HepG2 (cell line): ENCODE results near the gene TEAD1. TPM values are rescaled to one million over a fixed set of nuclear protein-coding genes. Genes with fewer than 3 reads are reported as not detected.

Experiments used
- ATAC-seq: fragments of 200-7000 bp; cut with Tn5 transposase; 3 replicates; pipeline ENCODE4 v1.9.1; 2020; ENCODE audit warnings: mild to moderate bottlenecking, moderate library complexity
- BruUV-seq: library from RNA; stranded (reverse); fragments of 400-500 nt; replicated peaks from 2 replicates; lab custom pipeline; 2021; lab: Mats Ljungman, UMichigan
- CTCF ChIA-PET: fragments of 300-600 bp; formaldehyde crosslinking; extraction: SDS; loops from one replicate; lab custom pipeline; 2021; ENCODE audit warnings: low total read pairs, inconsistent platforms, low intra/inter-chr PET ratio; lab: Yijun Ruan, JAX
- POLR2A ChIA-PET: fragments of 350-600 bp; sonication (Branson Sonifier 250); formaldehyde crosslinking; loops from one replicate; lab custom pipeline; 2020; ENCODE audit warnings: antibody characterized with exemption, inconsistent platforms; lab: Yijun Ruan, JAX
- DNase-seq: peaks from one replicate; pipeline ENCODE4 v3.0.0-alpha.2; 2015; ENCODE audit warnings: low spot score
- FAIRE-seq: peaks from 3 replicates; lab custom pipeline; 2011; peaks lifted over from hg19 to GRCh38; lab: Jason Lieb, UNC
- H2AFZ ChIP-seq: one replicate; pipeline ENCODE4 v1.6.1; 2011; ENCODE audit warnings: low read length, inconsistent platforms
- H3K27ac ChIP-seq: fragments of 300-600 bp; 3 replicates; pipeline ENCODE4 v1.8.0; 2011; ENCODE audit warnings: mixed run types, mild to moderate bottlenecking, mixed read lengths, low read length, inconsistent platforms; ENCODE audit not compliant: insufficient read depth; ENCODE audit errors: extremely low read length
- H3K27me3 ChIP-seq, 2 experiments: fragments of 200-600 bp in 1 of 2; 2 replicates in 1 of 2; 3 replicates in 1 of 2; pipeline versions ENCODE4 v1.6.0 to v1.8.0; 2011; ENCODE audit warnings: low read length in 2 of 2, mild to moderate bottlenecking in 2 of 2, moderate library complexity in 2 of 2, inconsistent platforms in 1 of 2; ENCODE audit not compliant: insufficient read depth in 2 of 2, control insufficient read depth in 1 of 2
- H3K36me3 ChIP-seq, 2 experiments: fragments of 200-600 bp in 1 of 2; replicated peaks in 1 of 2; 2 replicates in 1 of 2; 3 replicates in 1 of 2; pipeline versions ENCODE4 v1.5.1 to v1.8.0; 2011; ENCODE audit warnings: low read length in 2 of 2, inconsistent platforms in 1 of 2; ENCODE audit not compliant: insufficient read depth in 2 of 2, control insufficient read depth in 1 of 2
- H3K4me1 ChIP-seq: 2 replicates; pipeline ENCODE4 v1.5.1; 2012; ENCODE audit warnings: low read length, inconsistent platforms; ENCODE audit not compliant: insufficient read depth
- H3K4me2 ChIP-seq: 2 replicates; pipeline ENCODE4 v1.6.0; 2011; ENCODE audit warnings: low read depth, low read length, inconsistent platforms
- H3K4me3 ChIP-seq, 3 experiments: fragments of 200-600 bp in 1 of 3; sonication (generic), shearing (Covaris generic) in 1 of 3; replicated peaks in 1 of 3; 2 replicates each; pipeline ENCODE4 v1.5.1; 2011 to 2016; ENCODE audit warnings: low read length in 3 of 3, inconsistent platforms in 2 of 3, low read depth in 2 of 3, mild to moderate bottlenecking in 2 of 3, control low read depth in 1 of 3, mixed read lengths in 1 of 3; ENCODE audit not compliant: insufficient read depth in 1 of 3
- H3K79me2 ChIP-seq: one replicate; pipeline ENCODE4 v1.6.1; 2011; ENCODE audit warnings: low read length, inconsistent platforms; ENCODE audit not compliant: insufficient read depth
- H3K9ac ChIP-seq: 2 replicates; pipeline ENCODE4 v1.6.0; 2011; ENCODE audit warnings: mild to moderate bottlenecking, low read depth, low read length, inconsistent platforms; ENCODE audit not compliant: insufficient read depth
- H3K9me3 ChIP-seq: 2 replicates; pipeline ENCODE4 v1.5.1; 2012; ENCODE audit warnings: mild to moderate bottlenecking, low read length
- H4K20me1 ChIP-seq: 2 replicates; pipeline ENCODE4 v1.6.0; 2011; ENCODE audit warnings: inconsistent platforms, mild to moderate bottlenecking, low read length, moderate library complexity; ENCODE audit not compliant: insufficient read depth
- GATA4 ChIP-seq: sonication (generic); IDR thresholded peaks from 2 replicates; pipeline ENCODE4 v1.6.1; 2016; ENCODE audit warnings: antibody characterized with exemption, low read depth, borderline replicate concordance
- KLF9 ChIP-seq: IDR thresholded peaks from 2 replicates; pipeline ENCODE4 v1.6.1; 2016; ENCODE audit warnings: low read depth
- MED8 ChIP-seq: sonication (generic); formaldehyde crosslinking; IDR thresholded peaks from 2 replicates; pipeline ENCODE4 v1.8.1; 2023; ENCODE audit warnings: mild to moderate bottlenecking, missing genetic modification reagents; ENCODE audit not compliant: insufficient replicate concordance
- PTBP1 ChIP-seq: fragments of 200-400 bp; formaldehyde crosslinking; IDR thresholded peaks from 2 replicates; pipeline ENCODE4 v1.6.1; 2018; ENCODE audit warnings: low read length, low read depth; ENCODE audit not compliant: poor library complexity, severe bottlenecking
- RAD51 ChIP-seq: fragments of 450-650 bp; IDR thresholded peaks from 2 replicates; pipeline ENCODE4 v1.6.1; 2016; ENCODE audit warnings: borderline replicate concordance
- SOX5 ChIP-seq: IDR thresholded peaks from 2 replicates; pipeline ENCODE4 v1.6.1; 2016; ENCODE audit warnings: borderline replicate concordance
- ZFYVE20 ChIP-seq: sonication (generic); formaldehyde crosslinking; IDR thresholded peaks from 2 replicates; pipeline ENCODE4 v1.8.0; 2023; ENCODE audit warnings: low read depth, mild to moderate bottlenecking, moderate library complexity, missing genetic modification reagents, borderline replicate concordance
- ZNF318 ChIP-seq: sonication (generic); formaldehyde crosslinking; IDR thresholded peaks from 2 replicates; pipeline ENCODE4 v1.4.0; 2020; ENCODE audit warnings: mild to moderate bottlenecking, missing genetic modification reagents
- ZNF354B ChIP-seq: sonication (generic); formaldehyde crosslinking; IDR thresholded peaks from 2 replicates; pipeline ENCODE4 v1.8.0; 2022; ENCODE audit warnings: mild to moderate bottlenecking, missing genetic modification reagents
- ZNF563 ChIP-seq: sonication (generic); formaldehyde crosslinking; IDR thresholded peaks from 2 replicates; pipeline ENCODE4 v1.8.0; 2022; ENCODE audit warnings: mild to moderate bottlenecking, moderate library complexity, missing genetic modification reagents
- ZNF572 ChIP-seq: sonication (generic); formaldehyde crosslinking; IDR thresholded peaks from 2 replicates; pipeline ENCODE4 v1.5.1; 2020; ENCODE audit warnings: mild to moderate bottlenecking, missing genetic modification reagents
- ZNF607 ChIP-seq: sonication (generic); formaldehyde crosslinking; IDR thresholded peaks from 2 replicates; pipeline ENCODE4 v1.5.1; 2020; ENCODE audit warnings: missing genetic modification reagents, mild to moderate bottlenecking, borderline replicate concordance
- ZNF777 ChIP-seq: sonication (generic); formaldehyde crosslinking; IDR thresholded peaks from 2 replicates; pipeline ENCODE4 v1.4.0; 2020; ENCODE audit warnings: missing genetic modification reagents
- ZNF883 ChIP-seq: sonication (generic); formaldehyde crosslinking; IDR thresholded peaks from 2 replicates; pipeline ENCODE4 v1.5.1; 2020; ENCODE audit warnings: mild to moderate bottlenecking, missing genetic modification reagents; ENCODE audit errors: not compliant biosample characterization
- WGBS: methylation state at CpG from one replicate; pipeline ENCODE4 v1.1.6; 2017; ENCODE audit warnings: low lambda C conversion rate; 5-methylcytosine and 5-hydroxymethylcytosine counted together
- in situ Hi-C: cut with HindIII; loops from 2 replicates; pipeline ENCODE4 v1.10.0; 2017; ENCODE audit warnings: low pct_unique_long_range_greater_than_20kb; ENCODE audit not compliant: extremely low pct_ligation_motif_present
- intact Hi-C: fragments of 100-400 bp; cut with micrococcal nuclease; formaldehyde crosslinking; loops from one replicate; pipeline ENCODE4 v1.10.0; 2022; ENCODE audit not compliant: unreplicated experiment
- polyA plus RNA-seq, 8 experiments: library from polyadenylated mRNA; depleted of rRNA in 3 of 8; stranded (reverse) in 7 of 8; unstranded in 1 of 8; fragments of >200 nt; fragmentation: Illumina TruSeq in 4 of 8; extraction: Trizol in 4 of 8; gene quantifications; 2 replicates each; pipeline versions ENCODE4 v1.2.1 to v1.2.3, GENCODE V29; 2011 to 2016; ENCODE audit warnings: low read depth in 4 of 8, missing spikeins in 1 of 8, mixed read lengths in 1 of 8; ENCODE audit not compliant: insufficient read depth in 1 of 8
- total RNA-seq, 5 experiments: library from RNA; depleted of rRNA; stranded (reverse); fragments of >200 nt; fragmentation: Illumina TruSeq; extraction: Trizol; gene quantifications; 2 replicates each; pipeline ENCODE4 v1.2.3, GENCODE V29; 2016; ENCODE audit warnings: low read depth in 1 of 5
- TF ChIP-seq, protein P1 (sequence below): sonication (generic); formaldehyde crosslinking; IDR thresholded peaks from 2 replicates; pipeline ENCODE4 v1.8.1; 2023; ENCODE audit warnings: mild to moderate bottlenecking, missing genetic modification reagents

Gene TEAD1
- total and polyA plus RNA-seq, 2 of the 13 experiments (the other 11 are each of a cell fraction or from before 2014, with no cell fraction given) = 20.1 to 30.5 TPM

- POLR2A ChIA-PET = no interaction called here
- WGBS = over 99% methylated on average over 5 of the region's 5 CpGs
Observed at GRCh38 chr11:12932485-12932884, 258.3 kb downstream of the TEAD1 start.

More at GRCh38 chr11:12932485-12932884, 258.3 kb downstream of the TEAD1 start:
- peaks cover 14 to 20% of the 10 kb centered on the region in 2 experiments; a peak in 4 of 5 replicates for H3K36me3 ChIP-seq
- FAIRE-seq = no peak
- H3K4me2 ChIP-seq = no peak overlapping the region
- no peaks in the 10 kb centered on the region for H4K20me1 ChIP-seq
- no peak for DNase-seq
- no peak overlapping the region for H3K4me3 ChIP-seq
- no peak overlapping the region for H3K27ac ChIP-seq
- intact Hi-C loops (no loop called here), in situ Hi-C loops (no loop called here)
- no peak for ATAC-seq
- no peaks in the 10 kb centered on the region for H3K9me3 ChIP-seq
- no TSS peak for BruUV-seq
- H3K27me3 ChIP-seq = no peaks in the 10 kb centered on the region; a peak in 1 of 5 replicates
- CTCF ChIA-PET = no interaction called here
- H3K4me1 ChIP-seq = peaks cover 15% of the 10 kb centered on the region
- TF ChIP-seq ZNF883 (CRISPR knock-in tag) (no peak), ZNF563 (no peak), ZNF354B (CRISPR knock-in tag) (no peak), SOX5 (no peak), GATA4 (no peak), PTBP1 (no peak), KLF9 (CRISPR knock-in tag) (no peak), RAD51 (no peak), ZFYVE20 (no peak), ZNF777 (CRISPR knock-in tag) (no peak), ZNF607 (CRISPR knock-in tag) (no peak), MED8 (CRISPR knock-in tag) (no peak), ZNF572 (CRISPR knock-in tag) (no peak), ZNF318 (CRISPR knock-in tag) (no peak)
- TF ChIP-seq, protein P1, sequence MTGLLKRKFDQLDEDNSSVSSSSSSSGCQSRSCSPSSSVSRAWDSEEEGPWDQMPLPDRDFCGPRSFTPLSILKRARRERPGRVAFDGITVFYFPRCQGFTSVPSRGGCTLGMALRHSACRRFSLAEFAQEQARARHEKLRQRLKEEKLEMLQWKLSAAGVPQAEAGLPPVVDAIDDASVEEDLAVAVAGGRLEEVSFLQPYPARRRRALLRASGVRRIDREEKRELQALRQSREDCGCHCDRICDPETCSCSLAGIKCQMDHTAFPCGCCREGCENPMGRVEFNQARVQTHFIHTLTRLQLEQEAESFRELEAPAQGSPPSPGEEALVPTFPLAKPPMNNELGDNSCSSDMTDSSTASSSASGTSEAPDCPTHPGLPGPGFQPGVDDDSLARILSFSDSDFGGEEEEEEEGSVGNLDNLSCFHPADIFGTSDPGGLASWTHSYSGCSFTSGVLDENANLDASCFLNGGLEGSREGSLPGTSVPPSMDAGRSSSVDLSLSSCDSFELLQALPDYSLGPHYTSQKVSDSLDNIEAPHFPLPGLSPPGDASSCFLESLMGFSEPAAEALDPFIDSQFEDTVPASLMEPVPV (CRISPR knock-in tag) = no peak
- H3K9ac ChIP-seq = no peak overlapping the region
- H3K79me2 ChIP-seq = no peaks in the 10 kb centered on the region
- H2AFZ ChIP-seq = no peak overlapping the region
